HepG2 (cell line): ENCODE results near the gene SLC17A9. TPM values are rescaled to one million over a fixed set of nuclear protein-coding genes. Genes with fewer than 3 reads are reported as not detected.

Experiments used
- HNF1B ChIP-seq: sonication (generic); formaldehyde crosslinking; IDR thresholded peaks from 2 replicates; pipeline ENCODE4 v1.5.1; 2020; ENCODE audit warnings: mild to moderate bottlenecking, moderate library complexity, missing genetic modification reagents
- HNF4A ChIP-seq: sonication (generic); formaldehyde crosslinking; IDR thresholded peaks from 2 replicates; pipeline ENCODE4 v1.4.0; 2020; ENCODE audit warnings: missing genetic modification reagents
- IKZF4 ChIP-seq: sonication (generic); formaldehyde crosslinking; IDR thresholded peaks from 2 replicates; pipeline ENCODE4 v1.5.1; 2020; ENCODE audit warnings: borderline replicate concordance, mild to moderate bottlenecking, low read depth, missing genetic modification reagents; ENCODE audit errors: not compliant biosample characterization
- KDM1A ChIP-seq: IDR thresholded peaks from 2 replicates; pipeline ENCODE4 v1.6.1; 2016; ENCODE audit warnings: missing compliant biosample characterization
- KDM5B ChIP-seq: sonication (generic); formaldehyde crosslinking; IDR thresholded peaks from 2 replicates; pipeline ENCODE4 v1.4.0; 2020; ENCODE audit warnings: missing genetic modification reagents, mild to moderate bottlenecking, borderline replicate concordance
- MBNL3 ChIP-seq: fragments of 250-450 bp; sonication (Bioruptor Pico); conservative IDR thresholded peaks from 2 replicates; pipeline ENCODE4 v1.8.0; 2022; ENCODE audit warnings: mild to moderate bottlenecking, inconsistent platforms
- NFE2L1 ChIP-seq: sonication (generic); formaldehyde crosslinking; IDR thresholded peaks from 2 replicates; pipeline ENCODE4 v1.4.0; 2020; ENCODE audit warnings: missing genetic modification reagents, mild to moderate bottlenecking, borderline replicate concordance
- NR2F2 ChIP-seq: IDR thresholded peaks from 2 replicates; pipeline ENCODE4 v1.6.1; 2012; ENCODE audit warnings: low read depth, inconsistent platforms, borderline replicate concordance
- RFX5 ChIP-seq: IDR thresholded peaks from 2 replicates; pipeline ENCODE4 v1.6.1; 2011; ENCODE audit warnings: low read depth, low read length, improper control_type of control experiment
- THYN1 ChIP-seq: sonication (generic); formaldehyde crosslinking; IDR thresholded peaks from 2 replicates; pipeline ENCODE4 v1.8.1; 2023; ENCODE audit warnings: low read depth, mild to moderate bottlenecking, moderate library complexity, missing genetic modification reagents, borderline replicate concordance
- XBP1 ChIP-seq: sonication (generic); formaldehyde crosslinking; IDR thresholded peaks from 2 replicates; pipeline ENCODE4 v1.5.0; 2020; ENCODE audit warnings: missing genetic modification reagents
- ZNF24 ChIP-seq: fragments of 450-650 bp; IDR thresholded peaks from 2 replicates; pipeline ENCODE4 v1.6.1; 2017; ENCODE audit warnings: antibody characterized with exemption, mild to moderate bottlenecking
- ZNF296 ChIP-seq: sonication (generic); formaldehyde crosslinking; conservative IDR thresholded peaks from 2 replicates; pipeline ENCODE4 v1.5.0; 2020; ENCODE audit warnings: mild to moderate bottlenecking, missing genetic modification reagents
- ZNF335 ChIP-seq: sonication (generic); formaldehyde crosslinking; IDR thresholded peaks from 2 replicates; pipeline ENCODE4 v1.4.0; 2020; ENCODE audit warnings: missing genetic modification reagents
- ZNF34 ChIP-seq: sonication (generic); formaldehyde crosslinking; IDR thresholded peaks from 2 replicates; pipeline ENCODE4 v1.4.0; 2020; ENCODE audit warnings: mild to moderate bottlenecking, missing genetic modification reagents, borderline replicate concordance
- ZNF577 ChIP-seq: sonication (generic); formaldehyde crosslinking; IDR thresholded peaks from 2 replicates; pipeline ENCODE4 v1.4.0; 2020; ENCODE audit warnings: mild to moderate bottlenecking, low read depth, missing genetic modification reagents, borderline replicate concordance
- ZNF83 ChIP-seq: sonication (generic); formaldehyde crosslinking; IDR thresholded peaks from 2 replicates; pipeline ENCODE4 v1.4.0; 2020; ENCODE audit warnings: missing genetic modification reagents, mild to moderate bottlenecking, borderline replicate concordance
- polyA plus RNA-seq, 8 experiments: library from polyadenylated mRNA; depleted of rRNA in 3 of 8; stranded (reverse) in 7 of 8; unstranded in 1 of 8; fragments of >200 nt; fragmentation: Illumina TruSeq in 4 of 8; extraction: Trizol in 4 of 8; gene quantifications; 2 replicates each; pipeline versions ENCODE4 v1.2.1 to v1.2.3, GENCODE V29; 2011 to 2016; ENCODE audit warnings: low read depth in 4 of 8, missing spikeins in 1 of 8, mixed read lengths in 1 of 8; ENCODE audit not compliant: insufficient read depth in 1 of 8
- total RNA-seq, 5 experiments: library from RNA; depleted of rRNA; stranded (reverse); fragments of >200 nt; fragmentation: Illumina TruSeq; extraction: Trizol; gene quantifications; 2 replicates each; pipeline ENCODE4 v1.2.3, GENCODE V29; 2016; ENCODE audit warnings: low read depth in 1 of 5
- TF ChIP-seq, protein P1 (sequence below): sonication (generic); IDR thresholded peaks from 2 replicates; pipeline ENCODE4 v1.6.1; 2016; ENCODE audit warnings: low read depth, borderline replicate concordance
- TF ChIP-seq, protein P2 (sequence below): IDR thresholded peaks from 2 replicates; pipeline ENCODE4 v1.6.1; 2012; ENCODE audit warnings: low read depth, low read length, improper control_type of control experiment
- TF ChIP-seq, protein P3 (sequence below): sonication (generic); formaldehyde crosslinking; IDR thresholded peaks from 2 replicates; pipeline ENCODE4 v1.4.0; 2020; ENCODE audit warnings: missing genetic modification reagents; ENCODE audit errors: not compliant biosample characterization

SLC17A9 gene
- total and polyA plus RNA-seq, 2 of the 13 experiments (the other 11 are each of a cell fraction or from before 2014, with no cell fraction given): 110 to 191 TPM

GRCh38 chr20:62971950-62972844, 19.7 kb downstream of the SLC17A9 start (continued):
- TF ChIP-seq HNF1B (peak; percentile 87), NR2F2 (no peak), KDM5B (CRISPR knock-in tag) (peak; percentile 76; the same call in 1 of the 2 replicates), ZNF296 (CRISPR knock-in tag) (no peak), THYN1 (CRISPR knock-in tag) (no peak), NFE2L1 (CRISPR knock-in tag) (peak; percentile 47; the same call in 1 of the 2 replicates), KDM1A (CRISPR knock-in tag) (peak; percentile 47; the same call in 1 of the 2 replicates), XBP1 (CRISPR knock-in tag) (no peak), RFX5 (no peak), ZNF335 (CRISPR knock-in tag) (no peak), IKZF4 (CRISPR knock-in tag) (peak; percentile 13), ZNF577 (CRISPR knock-in tag) (no peak), ZNF24 (no peak), MBNL3 (CRISPR knock-in tag) (no peak), ZNF34 (CRISPR knock-in tag) (no peak), HNF4A (CRISPR knock-in tag) (no peak), ZNF83 (CRISPR knock-in tag) (peak; percentile 64; the same call in 1 of the 2 replicates)
- TF ChIP-seq, protein P1, sequence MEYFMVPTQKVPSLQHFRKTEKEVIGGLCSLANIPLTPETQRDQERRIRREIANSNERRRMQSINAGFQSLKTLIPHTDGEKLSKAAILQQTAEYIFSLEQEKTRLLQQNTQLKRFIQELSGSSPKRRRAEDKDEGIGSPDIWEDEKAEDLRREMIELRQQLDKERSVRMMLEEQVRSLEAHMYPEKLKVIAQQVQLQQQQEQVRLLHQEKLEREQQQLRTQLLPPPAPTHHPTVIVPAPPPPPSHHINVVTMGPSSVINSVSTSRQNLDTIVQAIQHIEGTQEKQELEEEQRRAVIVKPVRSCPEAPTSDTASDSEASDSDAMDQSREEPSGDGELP: peak; percentile 45; the same call in 1 of the 2 replicates
- TF ChIP-seq, protein P2, sequence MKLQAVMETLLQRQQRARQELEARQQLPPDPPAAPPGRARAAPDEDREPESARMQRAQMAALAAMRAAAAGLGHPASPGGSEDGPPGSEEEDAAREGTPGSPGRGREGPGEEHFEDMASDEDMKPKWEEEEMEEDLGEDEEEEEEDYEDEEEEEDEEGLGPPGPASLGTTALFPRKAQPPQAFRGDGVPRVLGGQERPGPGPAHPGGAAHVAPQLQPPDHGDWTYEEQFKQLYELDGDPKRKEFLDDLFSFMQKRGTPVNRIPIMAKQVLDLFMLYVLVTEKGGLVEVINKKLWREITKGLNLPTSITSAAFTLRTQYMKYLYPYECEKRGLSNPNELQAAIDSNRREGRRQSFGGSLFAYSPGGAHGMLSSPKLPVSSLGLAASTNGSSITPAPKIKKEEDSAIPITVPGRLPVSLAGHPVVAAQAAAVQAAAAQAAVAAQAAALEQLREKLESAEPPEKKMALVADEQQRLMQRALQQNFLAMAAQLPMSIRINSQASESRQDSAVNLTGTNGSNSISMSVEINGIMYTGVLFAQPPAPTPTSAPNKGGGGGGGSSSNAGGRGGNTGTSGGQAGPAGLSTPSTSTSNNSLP: no peak
- TF ChIP-seq, protein P3, sequence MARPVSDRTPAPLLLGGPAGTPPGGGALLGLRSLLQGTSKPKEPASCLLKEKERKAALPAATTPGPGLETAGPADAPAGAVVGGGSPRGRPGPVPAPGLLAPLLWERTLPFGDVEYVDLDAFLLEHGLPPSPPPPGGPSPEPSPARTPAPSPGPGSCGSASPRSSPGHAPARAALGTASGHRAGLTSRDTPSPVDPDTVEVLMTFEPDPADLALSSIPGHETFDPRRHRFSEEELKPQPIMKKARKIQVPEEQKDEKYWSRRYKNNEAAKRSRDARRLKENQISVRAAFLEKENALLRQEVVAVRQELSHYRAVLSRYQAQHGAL (CRISPR knock-in tag): no peak
